Measurements from ENCODE around the gene RPL34. TPM values are rescaled to one million over a fixed set of nuclear protein-coding genes. Genes with fewer than 3 reads are reported as not detected.

Gene RPL34
- total RNA-seq, 1 donor from 2014 or later: 777 TPM

DNA sequence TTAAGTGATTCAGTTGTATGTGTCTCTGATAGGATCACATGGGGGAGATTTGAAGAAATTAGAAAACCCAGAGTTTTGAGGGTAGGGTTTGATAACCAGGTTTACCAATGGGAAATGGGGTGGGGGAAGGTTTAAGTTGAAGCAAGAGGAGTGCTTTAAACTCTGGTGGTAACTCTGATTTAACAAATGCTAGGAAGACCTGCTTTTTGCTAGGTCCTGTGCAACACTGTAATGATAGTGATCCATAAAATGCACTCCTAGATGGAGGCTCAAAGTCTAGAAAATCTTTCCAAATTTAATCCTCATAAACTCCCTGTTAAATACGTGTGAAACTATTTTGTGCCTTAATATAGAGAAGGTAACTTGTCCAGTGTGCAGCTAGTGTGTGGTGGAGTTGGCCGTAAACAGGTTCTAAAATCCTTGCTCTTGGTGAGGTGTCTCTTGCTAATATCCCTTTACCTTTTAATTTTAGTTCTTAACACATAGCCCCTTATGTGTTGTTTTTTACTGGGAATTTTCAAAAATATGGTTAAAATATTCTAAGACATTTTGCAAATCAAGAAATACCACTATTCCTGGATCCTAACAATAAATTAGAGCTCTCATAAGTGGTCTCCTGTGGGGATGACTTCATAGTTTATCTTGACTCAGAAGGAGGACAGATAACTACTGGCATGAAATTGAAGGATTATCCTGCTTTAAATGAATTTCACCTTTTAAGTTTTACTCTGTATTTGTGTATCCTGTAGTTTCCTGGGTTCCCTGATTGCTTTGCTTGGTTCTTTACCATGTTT is 4.1 kb downstream of the RPL34 start:
- no peak for DNase-seq

DNA sequence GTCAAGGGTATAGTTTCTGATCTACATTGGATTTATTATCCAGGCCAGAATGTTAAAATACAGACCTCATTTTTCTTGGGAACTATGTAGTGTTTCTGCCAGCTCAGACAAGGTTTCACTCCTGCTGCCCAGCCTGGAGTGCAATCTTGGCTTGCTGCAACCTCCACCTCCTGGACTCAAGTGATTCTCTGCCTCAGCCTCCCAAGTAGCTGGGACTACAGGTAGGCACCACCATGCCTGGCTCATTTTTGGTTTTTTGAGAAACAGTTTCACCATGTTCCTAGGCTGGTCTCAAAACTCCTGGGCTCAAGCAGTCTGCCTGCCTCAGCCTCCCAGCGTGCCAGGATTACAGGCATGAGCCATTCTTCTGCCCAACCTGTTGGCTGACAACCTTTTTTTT is 5.7 kb downstream of the RPL34 start:
- DNase-seq: no peak

DNA sequence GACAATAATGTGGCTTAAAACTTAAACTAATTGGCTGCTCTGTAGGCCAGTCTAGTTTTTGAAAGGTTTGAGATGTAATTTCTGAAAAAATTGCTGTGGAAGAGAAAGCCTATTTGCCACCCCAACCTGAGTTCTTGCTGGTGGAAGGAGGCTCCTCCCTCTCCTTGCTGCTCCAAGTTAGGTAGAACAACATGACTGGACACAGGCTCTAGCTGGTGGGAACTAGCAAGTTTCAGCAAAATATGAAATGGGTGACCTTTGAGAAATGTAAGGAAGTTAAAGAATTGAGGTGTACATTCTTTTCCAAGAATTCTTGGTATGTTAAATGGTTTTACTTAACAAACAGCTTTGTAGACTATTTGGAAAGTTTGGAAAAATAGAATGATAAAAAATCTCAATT is 8.0 kb downstream of the RPL34 start:
- no peak for DNase-seq

DNA sequence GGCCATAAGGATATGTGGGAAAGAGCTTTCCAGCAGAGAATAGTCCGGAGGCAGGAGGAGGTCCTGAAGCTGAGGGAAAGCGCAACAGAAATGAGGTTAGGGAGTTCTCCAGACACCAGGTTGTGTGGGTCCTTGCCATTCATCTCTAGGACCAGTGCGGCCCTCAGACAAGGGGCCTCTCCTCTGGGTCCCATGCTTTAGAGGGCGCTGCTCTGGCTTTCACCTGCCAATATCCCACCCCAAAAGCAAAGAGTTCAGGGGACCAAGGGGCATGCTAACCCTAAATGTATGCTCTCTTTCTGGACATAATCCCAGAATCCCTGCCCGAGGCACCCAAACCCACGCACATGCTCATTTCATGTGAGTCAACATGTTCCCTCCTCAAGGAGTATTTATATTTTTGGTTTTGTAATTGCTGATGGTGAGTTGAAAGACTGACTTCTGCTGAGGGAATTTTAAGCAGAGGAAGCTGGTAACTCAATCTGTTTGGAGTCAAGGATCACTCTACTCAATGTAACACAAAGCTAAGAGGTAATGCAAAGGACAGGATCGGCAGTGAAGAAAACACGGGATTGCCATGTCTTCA is 14.8 kb downstream of the RPL34 start:
- DNase-seq: no peak

DNA sequence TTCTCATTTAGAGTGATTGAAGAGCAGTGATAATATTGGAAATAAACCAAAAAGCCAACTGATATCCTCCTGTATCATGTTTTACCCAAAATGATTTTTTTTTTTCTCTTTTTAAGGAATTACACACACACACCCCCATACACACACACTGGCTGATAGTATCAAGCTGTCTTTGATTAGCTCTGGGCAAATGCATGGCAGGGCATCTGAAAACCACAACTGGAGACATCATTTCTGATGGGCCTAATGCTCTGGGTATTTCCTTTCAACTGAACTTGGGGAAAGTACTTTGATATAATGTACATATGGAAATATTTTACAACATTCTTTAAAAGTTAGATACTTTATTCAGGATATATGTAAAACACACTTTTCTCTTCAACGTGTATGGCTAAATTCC is 15.9 kb downstream of the RPL34 start:
- DNase-seq: no peak

DNA sequence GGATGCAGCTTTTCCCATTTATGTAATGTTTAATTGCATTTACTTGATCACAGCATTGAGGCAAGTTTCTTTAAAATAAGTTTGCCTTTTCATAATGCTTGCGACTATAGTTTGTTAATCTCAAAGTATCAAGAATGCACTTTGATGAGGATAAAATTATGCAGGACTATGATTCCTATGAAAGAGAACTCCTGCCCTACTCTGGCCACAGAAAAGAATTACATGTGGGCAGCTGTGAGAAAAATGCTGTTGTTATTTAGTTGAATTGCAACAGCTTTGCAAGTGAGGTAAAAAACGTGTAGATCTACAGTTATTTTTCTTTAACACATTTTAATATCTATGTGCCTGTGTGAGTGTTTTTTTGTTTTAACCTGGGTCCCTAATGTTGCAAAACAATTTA is 17.5 kb downstream of the RPL34 start:
- peak; percentile 18 for DNase-seq

DNA sequence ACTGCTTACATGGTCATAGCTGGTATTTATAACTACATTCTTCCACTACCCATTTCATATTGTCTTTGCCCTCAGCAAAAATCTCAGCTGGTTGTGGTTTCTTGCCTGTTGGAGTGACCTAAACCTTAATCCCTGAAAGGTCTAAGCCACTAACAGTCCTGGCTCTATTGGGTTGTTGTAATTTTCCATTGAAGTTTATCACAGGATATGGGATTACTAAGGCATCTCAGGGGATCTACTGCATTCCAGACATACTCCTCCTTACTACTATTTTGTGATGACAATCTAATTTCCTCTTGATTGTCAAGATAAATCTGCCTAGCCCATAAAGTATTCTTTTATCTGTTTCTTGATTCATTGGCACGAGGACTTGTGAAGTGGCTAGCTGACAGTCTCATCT is 23.9 kb downstream of the RPL34 start:
- peak; percentile 57 for DNase-seq

DNA sequence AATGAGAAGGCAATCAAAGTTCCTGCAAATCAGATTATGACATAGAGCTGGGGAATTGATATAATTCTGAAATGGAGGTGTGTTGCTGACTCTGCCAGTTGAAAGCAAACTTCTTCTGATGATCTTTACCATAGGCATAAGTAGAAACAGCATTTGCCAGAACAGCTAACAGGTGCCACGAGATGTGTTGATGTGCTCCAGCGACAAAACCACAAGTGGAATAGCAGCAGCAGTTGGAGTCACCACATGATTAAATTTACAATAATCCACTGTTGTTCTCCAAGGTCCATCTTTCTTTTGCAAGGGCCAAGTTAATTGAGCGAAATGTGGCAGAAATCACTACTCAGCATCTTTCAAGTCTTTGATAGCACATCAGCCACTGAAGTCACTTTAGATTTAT is 26.3 kb downstream of the RPL34 start:
- DNase-seq: no peak

DNA sequence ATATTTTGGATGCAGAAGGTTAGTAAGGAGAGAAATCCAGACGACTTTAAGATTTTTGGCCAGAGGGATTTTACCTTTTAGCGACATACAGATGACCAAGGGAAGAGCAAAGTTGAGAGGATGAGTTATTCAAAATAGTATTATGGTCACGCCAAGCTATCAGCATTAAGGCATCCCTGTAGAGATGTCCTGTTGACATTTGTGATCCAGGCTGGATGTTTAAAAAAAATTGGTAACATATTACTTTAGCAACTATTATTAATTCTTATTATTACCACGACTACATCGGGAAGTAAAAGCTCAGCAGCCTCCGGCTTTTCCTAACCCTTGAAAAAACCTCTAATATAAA is 29.5 kb downstream of the RPL34 start:
- DNase-seq: no peak

DNA sequence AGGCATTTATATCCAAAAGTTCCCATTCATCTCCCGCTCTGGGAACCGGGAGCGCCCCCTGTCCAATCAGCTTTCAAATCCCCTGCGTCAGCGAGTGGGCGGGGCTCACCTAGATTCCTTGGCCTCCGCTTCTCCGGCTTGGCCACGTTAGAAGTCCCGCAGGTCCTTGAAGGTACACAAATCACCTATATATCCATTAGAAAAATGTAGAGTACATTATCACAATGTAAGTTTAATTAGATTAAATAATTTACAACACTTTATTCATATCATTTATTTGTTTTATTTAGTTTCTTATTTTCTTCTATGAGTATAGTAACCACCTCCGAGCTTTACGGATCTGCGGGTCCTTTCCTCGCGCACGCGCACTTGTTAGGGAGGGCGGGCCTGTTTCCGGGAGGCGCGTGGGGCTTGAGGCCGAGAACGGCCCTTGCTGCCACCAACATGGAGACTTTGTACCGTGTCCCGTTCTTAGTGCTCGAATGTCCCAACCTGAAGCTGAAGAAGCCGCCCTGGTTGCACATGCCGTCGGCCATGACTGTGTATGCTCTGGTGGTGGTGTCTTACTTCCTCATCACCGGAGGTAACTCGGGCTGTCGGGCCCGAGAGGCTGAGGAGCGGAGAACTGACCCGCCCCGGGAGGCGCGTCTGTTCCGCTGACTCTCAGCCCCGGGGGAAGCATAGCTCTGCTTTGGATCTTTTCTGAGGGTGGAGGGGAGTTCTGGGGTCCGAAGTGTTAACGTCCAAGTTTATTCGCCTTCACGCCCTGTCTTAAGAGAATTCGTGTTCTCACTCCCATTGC is 30.0 kb downstream of the RPL34 start, which contains the start of gene OSTC:
Gene OSTC (plus strand): TSS at position 388 of the 802 bp plus-strand sequence. CDS start 57 bp downstream, at position 445.
- peak; percentile 98 for DNase-seq

DNA sequence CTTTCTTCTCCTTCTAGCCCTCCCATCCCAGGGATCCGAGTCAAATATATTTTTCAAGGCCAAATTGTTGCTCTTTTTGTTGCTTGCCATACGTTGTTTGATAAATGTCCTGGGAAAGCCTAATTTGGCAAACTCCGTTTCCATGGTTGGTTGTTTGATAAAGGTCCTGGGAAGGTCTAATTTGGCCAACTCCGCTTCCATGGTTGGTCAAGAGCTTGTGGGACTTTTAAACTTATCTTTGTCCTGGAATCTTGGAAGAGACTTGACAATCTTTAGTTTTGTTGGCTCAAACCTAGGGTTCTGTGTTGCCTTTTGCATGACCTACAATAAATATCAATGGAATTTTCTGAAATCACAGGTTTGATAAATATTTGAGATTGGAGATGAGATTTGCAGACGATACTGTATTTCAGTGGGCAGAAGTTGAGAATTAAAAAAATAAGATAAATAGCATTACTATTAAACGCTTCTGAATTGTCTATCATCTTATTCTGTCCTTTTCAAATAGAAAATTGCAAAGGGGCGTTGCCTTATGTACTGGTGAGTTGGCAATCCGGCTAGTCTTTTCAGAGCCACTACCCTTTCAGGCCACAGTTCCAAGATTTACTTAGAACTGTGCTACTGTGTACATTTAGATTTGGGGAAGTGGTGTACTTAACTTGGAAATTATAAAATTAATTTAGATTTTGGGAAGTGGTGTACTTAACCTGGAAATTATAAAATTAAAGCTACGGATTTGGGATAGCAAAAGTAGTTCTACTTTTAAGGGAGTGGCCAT is 30.8 kb downstream of the RPL34 start:
- DNase-seq: peak; percentile 72

DNA sequence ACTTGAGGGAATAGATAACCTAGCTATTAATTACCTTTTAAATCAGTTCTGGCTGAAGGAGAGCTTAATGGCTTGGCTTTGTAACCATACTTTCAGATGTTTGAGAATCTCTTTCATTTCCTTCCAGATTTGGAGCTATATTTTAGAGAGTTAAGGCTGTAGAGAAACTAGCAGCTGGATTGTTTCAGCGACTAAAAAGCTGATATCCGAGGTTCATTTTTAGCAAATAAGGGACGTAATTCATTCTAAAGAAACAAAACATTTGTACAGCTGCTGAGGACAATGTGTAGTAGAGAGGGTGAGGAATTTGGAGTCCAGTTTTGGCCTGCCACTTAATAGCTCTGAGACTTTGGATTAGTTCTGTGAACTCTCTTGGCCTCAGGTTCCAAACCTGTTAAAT is 42.3 kb downstream of the RPL34 start:
- no peak for DNase-seq

DNA sequence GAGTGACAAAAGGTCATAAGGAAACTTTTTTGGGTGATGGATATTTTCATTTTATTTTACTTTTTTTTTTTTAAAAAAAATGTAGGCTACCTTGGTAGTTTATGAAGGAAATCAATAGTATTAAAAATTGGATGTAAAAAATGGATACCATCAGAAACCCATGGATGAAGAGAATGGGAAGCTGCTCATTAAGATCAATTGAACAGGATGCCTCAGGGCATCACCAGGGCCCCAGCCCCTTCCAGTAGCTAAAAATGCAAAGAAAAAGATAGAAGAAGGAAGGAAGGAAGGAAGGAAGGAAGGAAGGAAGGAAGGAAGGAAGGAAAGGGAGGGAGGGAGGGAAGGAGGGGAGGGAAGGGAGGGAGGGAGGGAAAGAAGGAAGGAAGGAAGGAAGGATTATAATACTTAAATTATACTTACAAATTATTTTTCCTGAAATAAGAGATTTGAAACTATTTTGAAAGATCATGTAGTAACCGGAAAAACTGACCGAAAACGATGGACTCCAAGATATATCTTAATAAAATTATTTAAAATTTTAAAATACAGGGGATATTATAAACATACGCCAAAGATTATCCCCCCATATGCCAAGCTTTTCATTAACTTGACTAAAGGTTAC is 54.1 kb downstream of the RPL34 start:
- DNase-seq: no peak

Other genes with a start within 250 kb of the RPL34 start
- 205 and 289 TPM in 2 replicates for gene OSTC, start 30.0 kb downstream of the RPL34 start, total RNA-seq
- not detected in 2 replicates for gene ETNPPL, start 142.5 kb downstream of the RPL34 start, total RNA-seq

Data from dermis blood vessel endothelial cell (primary cell).